Lower leg skin (tissue), 4 donors: Measurements from ENCODE around the gene ALDH7A1. TPM values are rescaled to one million over a fixed set of nuclear protein-coding genes. Genes with fewer than 3 reads are reported as not detected.

ENCODE experiments used
- DNase-seq, 2 donors: peaks; one replicate each; pipeline ENCODE4 v3.0.0-alpha.2; 2019; ENCODE audit warnings: low spot score in 2 of 2
- H3K4me3 ChIP-seq: fragments of 200-600 bp; sonication (generic); 2 replicates; pipeline ENCODE4 v1.5.1; 2017; ENCODE audit warnings: mild to moderate bottlenecking, low read depth; ENCODE audit not compliant: poor library complexity, severe bottlenecking
- POLR2A ChIP-seq, 2 donors: fragments of 450-650 bp; IDR thresholded peaks; one replicate each; pipeline ENCODE4 v1.6.1; 2016 to 2017; ENCODE audit warnings: antibody characterized with exemption in 2 of 2, mild to moderate bottlenecking in 1 of 2, moderate library complexity in 1 of 2
- WGBS, 2 donors: methylation state at CpG; one replicate each; pipeline ENCODE4 v1.1.5; 2018; 5-methylcytosine and 5-hydroxymethylcytosine counted together
- intact Hi-C: fragments of 100-400 bp; cut with DNase I; formaldehyde crosslinking; loops from one replicate; pipeline ENCODE4 v1.15.0; 2023; ENCODE audit warnings: low total_unique reads
- total RNA-seq, 4 donors: library from RNA; depleted of rRNA; stranded (reverse); fragments of >200 nt; gene quantifications; one replicate each; pipeline ENCODE4 v1.1.0, GENCODE V29; 2016
- TF ChIP-seq, protein P1 (sequence below), 3 donors: fragments of 450-650 bp; IDR thresholded peaks; one replicate each; pipeline ENCODE4 v1.5.1; 2016; ENCODE audit warnings: antibody characterized with exemption in 3 of 3, mild to moderate bottlenecking in 3 of 3, moderate library complexity in 2 of 3

Gene ALDH7A1
- total RNA-seq, 4 donors from 2014 or later: 26.1 to 36.2 (median 31.4) TPM

- intact Hi-C loops: loop anchor here (5.0 kb wide), 1 partner anchor 1445 kb away; no protein-coding TSS in a partner anchor
Observed at GRCh38 chr5:126512451-126512850, 82.6 kb downstream of the ALDH7A1 start.

GRCh38 chr5:126511961-126512360 is 83.1 kb downstream of the ALDH7A1 start:
- 89 to 90% methylated on average over 1 of the region's 1 CpG for WGBS, 2 donors

More at GRCh38 chr5:126512451-126512850, 82.6 kb downstream of the ALDH7A1 start:
- 95 to 98% methylated on average over 3 of the region's 3 CpGs for whole genome bisulfite sequencing, 2 donors
- no peak for TF ChIP-seq POLR2A (IDR thresholded peaks at IDR 0.05)
- TF ChIP-seq, protein P1, sequence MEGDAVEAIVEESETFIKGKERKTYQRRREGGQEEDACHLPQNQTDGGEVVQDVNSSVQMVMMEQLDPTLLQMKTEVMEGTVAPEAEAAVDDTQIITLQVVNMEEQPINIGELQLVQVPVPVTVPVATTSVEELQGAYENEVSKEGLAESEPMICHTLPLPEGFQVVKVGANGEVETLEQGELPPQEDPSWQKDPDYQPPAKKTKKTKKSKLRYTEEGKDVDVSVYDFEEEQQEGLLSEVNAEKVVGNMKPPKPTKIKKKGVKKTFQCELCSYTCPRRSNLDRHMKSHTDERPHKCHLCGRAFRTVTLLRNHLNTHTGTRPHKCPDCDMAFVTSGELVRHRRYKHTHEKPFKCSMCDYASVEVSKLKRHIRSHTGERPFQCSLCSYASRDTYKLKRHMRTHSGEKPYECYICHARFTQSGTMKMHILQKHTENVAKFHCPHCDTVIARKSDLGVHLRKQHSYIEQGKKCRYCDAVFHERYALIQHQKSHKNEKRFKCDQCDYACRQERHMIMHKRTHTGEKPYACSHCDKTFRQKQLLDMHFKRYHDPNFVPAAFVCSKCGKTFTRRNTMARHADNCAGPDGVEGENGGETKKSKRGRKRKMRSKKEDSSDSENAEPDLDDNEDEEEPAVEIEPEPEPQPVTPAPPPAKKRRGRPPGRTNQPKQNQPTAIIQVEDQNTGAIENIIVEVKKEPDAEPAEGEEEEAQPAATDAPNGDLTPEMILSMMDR (IDR thresholded peaks at IDR 0.05): no peak
- H3K4me3 ChIP-seq: no peak overlapping the region
- no peak for DNase-seq

DNA sequence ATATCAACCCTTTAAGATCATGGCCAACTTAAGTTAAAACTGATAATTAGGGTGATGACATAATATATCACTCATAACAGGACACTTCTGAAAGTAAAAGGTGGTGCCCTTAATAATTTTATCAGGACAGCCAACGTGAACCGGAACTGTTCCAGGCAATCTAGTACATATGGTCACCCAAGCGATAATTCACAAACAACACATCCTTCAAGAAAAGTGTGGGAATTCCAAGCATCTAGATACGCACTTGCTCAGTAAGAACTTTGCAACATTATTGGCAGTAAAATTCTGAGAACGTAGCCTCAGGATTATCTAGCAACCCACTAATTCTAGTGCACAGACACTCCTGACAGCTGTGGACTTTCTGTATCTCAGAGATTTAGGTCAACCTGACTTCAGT is 85.7 kb downstream of the ALDH7A1 start:
- intact Hi-C loops: no loop called here
- TF ChIP-seq POLR2A (IDR thresholded peaks at IDR 0.05): no peak
- TF ChIP-seq, protein P1 (IDR thresholded peaks at IDR 0.05): no peak
- 76 to 86% methylated on average over 5 of the region's 5 CpGs for WGBS, 2 donors
- no peak for DNase-seq
- no peak overlapping the region for H3K4me3 ChIP-seq

More at GRCh38 chr5:126511961-126512360, 83.1 kb downstream of the ALDH7A1 start:
- DNase-seq: no peak
- no peak overlapping the region for H3K4me3 ChIP-seq
- TF ChIP-seq, protein P1 (IDR thresholded peaks at IDR 0.05): no peak
- no peak for TF ChIP-seq POLR2A (IDR thresholded peaks at IDR 0.05)
- intact Hi-C loops: loop anchor here (5.0 kb wide), 1 partner anchor 1445 kb away; no protein-coding TSS in a partner anchor

DNA sequence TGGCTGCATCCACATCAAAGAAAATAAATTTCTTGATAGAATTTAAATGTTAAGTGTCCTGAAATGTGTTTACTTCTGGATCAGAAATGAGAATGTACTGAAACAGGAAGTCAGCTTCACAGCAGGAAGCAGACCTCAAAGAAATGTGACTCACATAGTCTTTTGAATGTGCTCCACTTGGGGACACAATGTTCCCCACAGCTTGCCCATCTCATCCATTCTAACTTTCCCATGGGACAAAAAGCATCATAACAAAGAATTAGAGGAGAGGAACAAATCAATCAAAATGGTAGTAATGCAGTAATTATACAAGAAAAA is 86.1 kb downstream of the ALDH7A1 start:
- H3K4me3 ChIP-seq: no peak overlapping the region
- TF ChIP-seq POLR2A (IDR thresholded peaks at IDR 0.05): no peak
- TF ChIP-seq, protein P1 (IDR thresholded peaks at IDR 0.05): no peak
- peak in 1 of 2 donors; percentile 75 for DNase-seq
- intact Hi-C loops: no loop called here

GRCh38 chr5:126508251-126508961 is 86.6 kb downstream of the ALDH7A1 start:
- intact Hi-C loops: no loop called here
- WGBS, 2 donors: 89 to 90% methylated on average over 13 of the region's 13 CpGs
- no peak for TF ChIP-seq POLR2A (IDR thresholded peaks at IDR 0.05)
- TF ChIP-seq, protein P1 (IDR thresholded peaks at IDR 0.05): no peak
- peak in 1 of 2 donors; percentile 68 for DNase-seq
- no peak overlapping the region for H3K4me3 ChIP-seq

DNA sequence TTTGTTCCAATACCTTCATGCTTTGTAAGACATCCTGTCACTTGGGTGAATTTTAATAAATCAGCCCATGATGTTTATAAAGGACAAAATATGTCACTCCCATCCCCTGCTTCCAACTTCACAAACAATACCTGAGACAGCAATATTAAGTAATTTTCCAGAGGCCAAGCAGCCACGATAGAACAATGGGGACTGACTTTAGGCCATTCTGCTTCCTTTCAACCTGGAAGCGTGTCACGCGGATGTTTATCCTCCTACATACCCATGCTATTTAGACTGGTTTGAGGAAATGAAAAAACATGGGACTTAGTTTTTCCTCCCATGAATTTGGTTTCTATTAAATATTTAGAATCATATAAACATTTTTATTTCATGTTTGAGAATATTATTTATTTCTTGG is 88.9 kb downstream of the ALDH7A1 start:
- WGBS, 2 donors: 83 to 91% methylated on average over 4 of the region's 4 CpGs
- TF ChIP-seq, protein P1 (IDR thresholded peaks at IDR 0.05): no peak
- TF ChIP-seq POLR2A (IDR thresholded peaks at IDR 0.05): no peak
- intact Hi-C loops: no loop called here
- no peak overlapping the region for H3K4me3 ChIP-seq
- DNase-seq: peak in 1 of 2 donors; percentile 45
